Suprapubic skin (tissue), 4 donors: ENCODE results near the gene ASB4. TPM values are rescaled to one million over a fixed set of nuclear protein-coding genes. Genes with fewer than 3 reads are reported as not detected.
"Not testable (repeated sequence)": the region's sequence is repeated elsewhere in the genome, so short reads cannot be mapped to it uniquely, and the experiment has no call there.

ENCODE experiments used
- DNase-seq, 2 donors: peaks; one replicate each; pipeline ENCODE4 v3.0.0-alpha.2; 2019; ENCODE audit warnings: low spot score in 2 of 2
- H3K27ac ChIP-seq: fragments of 200-600 bp; sonication (generic); one replicate; pipeline ENCODE4 v1.5.1; 2019
- H3K27me3 ChIP-seq: fragments of 200-600 bp; sonication (generic); one replicate; pipeline ENCODE4 v1.5.1; 2019
- H3K36me3 ChIP-seq: fragments of 200-600 bp; sonication (generic); one replicate; pipeline ENCODE4 v1.5.1; 2019
- H3K4me1 ChIP-seq: fragments of 200-600 bp; sonication (generic); one replicate; pipeline ENCODE4 v1.5.1; 2019
- H3K4me3 ChIP-seq: fragments of 200-600 bp; sonication (generic); one replicate; pipeline ENCODE4 v1.5.1; 2019; ENCODE audit warnings: mild to moderate bottlenecking
- H3K9me3 ChIP-seq: fragments of 200-600 bp; sonication (generic); one replicate; pipeline ENCODE4 v1.5.1; 2019
- CTCF ChIP-seq, 2 donors: fragments of 200-600 bp in 1 of 2; fragments of 450-650 bp in 1 of 2; sonication (generic) in 1 of 2; IDR thresholded peaks; one replicate each; pipeline ENCODE4 v1.5.1; 2016 to 2019; ENCODE audit warnings: antibody characterized with exemption in 2 of 2, mild to moderate bottlenecking in 1 of 2, moderate library complexity in 1 of 2
- EP300 ChIP-seq: sonication (generic); formaldehyde crosslinking; IDR thresholded peaks from one replicate; pipeline ENCODE4 v1.6.1; 2017; ENCODE audit warnings: antibody characterized with exemption
- POLR2A ChIP-seq, 2 donors: fragments of 450-650 bp; IDR thresholded peaks; one replicate each; pipeline ENCODE4 v1.6.1; 2017; ENCODE audit warnings: antibody characterized with exemption in 2 of 2, mild to moderate bottlenecking in 2 of 2, moderate library complexity in 2 of 2
- POLR2AphosphoS5 ChIP-seq, 3 donors: sonication (generic); formaldehyde crosslinking; IDR thresholded peaks; one replicate each; pipeline ENCODE4 v1.6.1; 2017; ENCODE audit warnings: antibody characterized with exemption in 3 of 3
- WGBS: methylation state at CpG from one replicate; pipeline ENCODE4 v1.1.5; 2018; 5-methylcytosine and 5-hydroxymethylcytosine counted together
- total RNA-seq, 4 donors: library from RNA; depleted of rRNA; stranded (reverse); fragments of >200 nt; gene quantifications; one replicate each; pipeline ENCODE4 v1.1.0, GENCODE V29; 2016

The ASB4 gene
- total RNA-seq, 4 donors from 2014 or later = 0.13 to 0.31 TPM; not detected in 2

DNA sequence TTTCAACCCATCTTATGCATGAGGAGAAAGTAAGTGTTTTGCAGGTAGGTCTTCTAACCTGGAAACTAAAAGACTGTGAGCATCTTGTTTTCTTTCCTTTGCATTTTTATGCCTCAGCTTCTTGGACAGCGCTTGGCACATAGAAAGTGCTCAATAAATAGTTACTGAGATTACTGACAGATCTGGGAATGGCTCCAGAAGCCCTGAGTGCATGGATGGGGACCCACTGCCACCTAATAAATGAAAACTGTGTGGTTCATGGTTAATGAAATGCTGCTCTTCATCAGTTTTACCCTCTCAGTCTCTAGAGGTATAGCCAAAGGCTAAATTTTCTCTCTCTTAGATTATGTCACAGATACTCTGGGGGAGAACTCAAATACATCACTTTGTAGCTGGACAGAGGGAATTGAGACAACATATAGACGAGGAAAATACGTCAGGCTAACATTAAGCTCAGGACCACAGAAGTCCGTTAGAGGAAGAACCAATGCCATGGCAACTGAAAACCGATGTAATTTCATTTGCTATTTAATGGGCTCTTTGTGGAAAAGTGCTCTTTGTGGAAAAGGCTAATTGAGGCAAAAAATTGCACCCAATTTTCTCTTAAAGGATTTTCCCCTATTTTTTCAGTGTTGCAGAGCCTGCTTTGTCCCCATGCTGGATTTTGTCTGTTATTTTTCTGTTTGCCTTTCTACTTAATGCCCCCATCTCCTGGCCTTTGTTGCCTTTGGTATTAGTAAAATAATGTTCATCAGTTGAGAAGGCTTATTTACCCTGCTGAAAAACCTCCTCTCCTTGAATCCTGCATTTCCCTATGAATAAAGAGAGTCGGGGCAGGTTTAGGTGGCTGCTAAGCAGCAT is 17.8 kb downstream of the ASB4 start:
- WGBS = 80% methylated on average over 6 of the region's 6 CpGs
- Histone ChIP-seq H3K4me3 (no peak overlapping the region), H3K27ac (no peak overlapping the region), H3K27me3 (no peaks in the 10 kb centered on the region), H3K36me3 (no peaks in the 10 kb centered on the region), H3K9me3 (no peaks in the 10 kb centered on the region), H3K4me1 (no peaks in the 10 kb centered on the region)
- no peak for DNase-seq
- TF ChIP-seq EP300 = no peak
- TF ChIP-seq POLR2AphosphoS5 (IDR thresholded peaks at IDR 0.05) = no peak
- TF ChIP-seq CTCF (IDR thresholded peaks at IDR 0.05) = no peak
- TF ChIP-seq POLR2A (IDR thresholded peaks at IDR 0.05) = no peak

- H3K4me1 ChIP-seq, H3K27ac ChIP-seq, DNase-seq, H3K4me3 ChIP-seq, H3K9me3 ChIP-seq, H3K36me3 ChIP-seq, H3K27me3 ChIP-seq: not testable (repeated sequence)
- 79% methylated on average over 7 of the region's 7 CpGs for WGBS
Observed at GRCh38 chr7:95504132-95504588, 18.4 kb downstream of the ASB4 start.

DNA sequence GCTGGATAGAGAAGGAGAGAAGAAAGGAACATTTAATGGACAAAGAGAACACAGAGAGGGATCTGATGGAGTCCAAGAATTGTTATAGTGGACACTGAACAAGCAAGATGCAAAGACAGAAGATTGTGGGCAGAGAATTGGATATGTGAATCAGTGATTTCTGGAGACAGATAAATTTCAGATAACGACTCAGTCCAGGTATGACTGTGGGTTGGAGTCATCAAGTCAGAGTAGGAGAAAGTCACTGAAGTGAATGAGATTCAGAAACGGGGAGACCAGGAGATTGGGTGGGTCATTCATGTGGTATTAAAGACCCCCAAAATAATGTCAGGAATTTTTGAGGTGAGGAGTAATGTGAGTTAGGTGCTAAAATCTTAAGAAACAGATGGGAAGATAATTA is 23.0 kb downstream of the ASB4 start:
- Histone ChIP-seq H3K4me3 (no peak overlapping the region), H3K27ac (no peak overlapping the region), H3K9me3 (no peaks in the 10 kb centered on the region), H3K36me3 (no peaks in the 10 kb centered on the region), H3K27me3 (no peaks in the 10 kb centered on the region), H3K4me1 (peaks cover 3% of the 10 kb centered on the region)
- DNase-seq = no peak
- WGBS = 78% methylated on average over 2 of the region's 2 CpGs
- TF ChIP-seq CTCF (IDR thresholded peaks at IDR 0.05) (no peak), EP300 (no peak), POLR2AphosphoS5 (IDR thresholded peaks at IDR 0.05) (no peak), POLR2A (IDR thresholded peaks at IDR 0.05) (no peak)

DNA sequence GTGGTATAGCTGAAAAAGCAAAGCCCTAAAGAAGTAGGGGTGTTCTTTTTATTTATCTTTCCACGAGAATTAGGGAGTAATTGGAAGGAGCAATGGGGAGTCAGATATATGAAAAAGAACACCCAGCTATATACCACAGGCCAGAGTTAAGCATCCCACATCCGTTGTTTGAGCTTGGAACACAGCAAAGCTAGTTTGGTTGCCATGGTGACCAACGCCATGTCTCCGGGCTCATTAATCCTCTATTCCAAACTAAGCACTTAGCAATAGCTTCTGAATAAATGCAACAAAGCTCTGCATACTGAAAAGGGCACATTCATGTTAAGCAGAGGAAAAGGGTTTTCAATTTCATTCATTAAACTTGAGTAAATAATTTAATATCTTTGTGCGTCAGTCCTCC is 23.5 kb downstream of the ASB4 start:
- H3K4me3 ChIP-seq = no peak overlapping the region
- H3K4me1 ChIP-seq = peaks cover 3% of the 10 kb centered on the region
- DNase-seq = no peak
- no peak overlapping the region for H3K27ac ChIP-seq
- 38% methylated on average over 5 of the region's 5 CpGs for WGBS
- TF ChIP-seq POLR2A (IDR thresholded peaks at IDR 0.05) (no peak), CTCF (IDR thresholded peaks at IDR 0.05) (no peak), POLR2AphosphoS5 (IDR thresholded peaks at IDR 0.05) (no peak), EP300 (no peak)
- no peaks in the 10 kb centered on the region for H3K27me3 ChIP-seq
- H3K36me3 ChIP-seq = no peaks in the 10 kb centered on the region
- no peaks in the 10 kb centered on the region for H3K9me3 ChIP-seq

GRCh38 chr7:95511716-95512260 is 26.0 kb downstream of the ASB4 start:
- no peaks in the 10 kb centered on the region for H3K9me3 ChIP-seq
- no peak overlapping the region for H3K4me3 ChIP-seq
- no peaks in the 10 kb centered on the region for H3K36me3 ChIP-seq
- peaks cover 3% of the 10 kb centered on the region for H3K4me1 ChIP-seq
- WGBS = 35% methylated on average over 6 of the region's 6 CpGs
- H3K27me3 ChIP-seq = no peaks in the 10 kb centered on the region
- no peak overlapping the region for H3K27ac ChIP-seq
- TF ChIP-seq EP300 (no peak), CTCF (IDR thresholded peaks at IDR 0.05) (peak; percentile 70 to 81), POLR2A (IDR thresholded peaks at IDR 0.05) (no peak)
- DNase-seq = peak; percentile 81 to 82
